ENCODE measurements around the gene KCTD20.
"Not testable (repeated sequence)": the region's sequence is repeated elsewhere in the genome, so short reads cannot be mapped to it uniquely, and the experiment has no call there.

The KCTD20 gene

GRCh38 chr6:36445621-36446020 is 2.8 kb downstream of the KCTD20 start:
- no peak for DNase-seq

GRCh38 chr6:36449173-36449572 is 6.4 kb downstream of the KCTD20 start:
- not testable (repeated sequence) for DNase-seq

GRCh38 chr6:36452897-36453296 is 10.1 kb downstream of the KCTD20 start:
- not testable (repeated sequence) for DNase-seq

DNA sequence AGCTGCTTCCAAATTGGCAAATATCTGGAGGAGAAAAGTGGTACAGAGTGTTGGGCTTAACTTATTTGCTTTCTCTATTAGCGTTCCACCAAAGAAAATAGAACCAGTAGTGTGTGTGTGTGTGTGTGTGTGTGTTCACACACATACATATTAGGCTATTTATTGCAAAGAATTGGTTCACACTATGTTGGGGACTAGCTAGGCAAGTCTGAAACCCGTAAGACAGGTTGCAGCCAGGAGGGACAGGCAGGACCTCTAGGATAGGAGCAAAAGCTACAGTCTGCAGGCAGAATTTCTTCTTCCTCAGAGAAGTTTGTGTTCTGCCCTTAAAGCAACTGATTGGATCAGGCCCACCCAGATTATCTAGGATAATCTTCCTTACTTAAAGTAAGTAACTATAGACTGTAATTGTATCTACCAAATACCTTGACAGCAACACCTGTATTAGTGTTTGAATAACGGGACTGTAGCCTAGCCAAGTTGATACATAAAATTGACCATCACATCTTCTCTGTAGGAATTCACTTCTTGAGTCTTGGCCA is 12.8 kb downstream of the KCTD20 start:
- DNase-seq: peak; percentile 71

- DNase-seq: no peak
These were observed 16.7 kb downstream of the KCTD20 start for GRCh38 chr6:36459501-36459900.

DNA sequence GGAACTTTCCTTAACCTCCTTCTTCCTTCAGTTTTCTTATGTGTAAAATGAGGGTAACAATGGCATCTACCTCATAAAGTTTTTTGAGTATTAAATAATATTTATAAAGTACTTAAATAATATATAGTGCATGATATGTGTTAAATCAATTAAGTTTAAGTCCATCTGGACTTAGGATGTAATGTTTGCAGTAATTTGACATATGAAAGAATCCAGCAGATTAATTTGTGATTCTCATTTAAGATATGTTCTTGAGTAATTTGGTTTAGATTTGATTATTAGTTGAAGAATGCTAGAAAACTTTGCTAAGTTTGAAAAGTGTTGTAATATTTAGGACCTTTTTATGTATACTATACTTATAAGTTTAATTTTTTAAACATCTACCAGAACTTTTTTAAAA is 18.1 kb downstream of the KCTD20 start:
- DNase-seq: no peak

DNA sequence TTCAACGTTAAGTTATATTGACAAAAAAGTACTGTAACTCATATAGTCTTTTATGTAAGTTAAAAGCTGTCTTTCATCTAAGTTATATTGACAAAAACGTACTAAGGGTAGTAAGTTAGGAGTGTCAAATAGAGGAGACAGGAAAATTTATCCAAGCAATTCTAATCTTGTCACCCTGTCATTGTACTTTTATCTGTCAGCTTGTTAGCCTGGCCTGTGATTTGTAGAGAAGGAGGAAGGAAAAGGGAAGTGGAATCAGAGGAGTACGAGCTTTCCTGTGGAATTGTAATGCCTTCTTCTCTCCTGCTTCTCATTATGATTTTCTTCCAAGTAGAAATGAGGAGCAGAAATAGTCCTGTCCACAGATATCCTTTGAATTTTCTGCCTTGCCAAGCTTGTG is 18.8 kb downstream of the KCTD20 start:
- DNase-seq: no peak

DNA sequence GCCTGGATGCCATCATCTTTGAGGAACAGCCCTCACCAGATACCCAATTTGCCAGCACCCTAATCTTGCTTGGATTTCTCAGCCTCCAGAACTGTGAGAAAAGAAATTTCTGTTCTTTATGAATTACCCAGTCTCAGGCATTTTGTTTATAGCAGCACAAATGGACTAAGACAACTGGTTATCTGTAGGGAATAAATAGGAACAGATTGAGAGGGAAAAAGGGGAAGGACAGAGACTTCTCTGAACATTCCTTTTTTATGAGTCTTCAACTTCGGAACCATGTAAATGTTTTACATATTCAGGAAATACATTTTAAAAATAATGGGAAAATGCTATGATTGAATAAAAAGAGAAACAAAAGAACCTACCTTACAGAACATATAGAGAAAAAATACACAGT is 20.9 kb downstream of the KCTD20 start:
- no peak for DNase-seq

GRCh38 chr6:36464233-36464632 is 21.4 kb downstream of the KCTD20 start:
- DNase-seq: no peak

GRCh38 chr6:36467625-36468024 is 24.8 kb downstream of the KCTD20 start:
- DNase-seq: no peak

DNA sequence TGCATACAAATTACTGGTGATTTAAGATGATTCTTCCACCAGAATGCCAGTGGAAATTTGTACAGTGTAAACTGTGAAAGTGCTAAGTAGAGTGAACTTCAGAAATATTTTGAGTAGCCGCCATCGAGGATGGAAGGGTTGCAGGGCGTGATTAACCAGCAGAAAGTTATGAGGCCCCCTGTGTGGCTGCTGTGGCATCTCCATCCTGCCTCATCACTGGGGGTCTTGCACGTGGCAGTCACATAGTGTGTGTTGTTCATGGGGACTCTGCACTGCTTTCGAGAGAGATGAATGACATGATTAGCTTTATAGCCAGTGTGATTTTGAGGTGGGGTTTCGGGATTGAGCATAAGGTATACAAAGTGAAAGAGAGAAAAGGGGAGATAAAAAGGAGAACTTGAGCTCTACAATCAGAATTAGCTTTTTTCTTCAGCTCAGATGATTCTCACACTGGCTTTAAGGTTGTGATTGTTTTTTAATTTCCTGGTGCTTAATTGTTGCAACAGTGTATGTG is 26.4 kb downstream of the KCTD20 start:
- peak; percentile 19 for DNase-seq

GRCh38 chr6:36469946-36470345 is 27.1 kb downstream of the KCTD20 start:
- peak; percentile 84 for DNase-seq

GRCh38 chr6:36478051-36478526 is 35.3 kb downstream of the KCTD20 start:
- DNase-seq: peak; percentile 47

- DNase-seq: peak; percentile 19
These were observed 36.5 kb downstream of the KCTD20 start for GRCh38 chr6:36479256-36479655.

GRCh38 chr6:36483326-36483725 is 40.5 kb downstream of the KCTD20 start:
- DNase-seq: not testable (repeated sequence)

DNA sequence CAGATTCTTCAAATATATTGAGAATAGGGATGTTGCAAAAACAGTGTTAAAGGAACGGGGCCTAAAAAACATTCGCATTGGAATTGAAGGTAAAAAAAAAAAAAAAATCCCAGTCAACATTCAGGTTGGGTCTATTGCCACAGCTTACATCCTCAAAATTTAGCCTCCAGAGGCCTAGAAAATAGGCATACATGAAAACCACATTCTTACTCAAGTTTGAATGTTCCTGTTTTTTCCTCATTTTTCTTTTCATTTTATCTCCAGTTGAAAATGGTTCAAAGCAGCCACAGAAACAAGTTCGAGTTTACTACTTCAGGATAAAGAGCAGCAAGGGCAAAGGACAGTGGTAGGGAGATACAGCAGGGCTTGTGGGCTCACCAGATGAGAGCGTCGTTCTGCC is 41.9 kb downstream of the KCTD20 start:
- no peak for DNase-seq

GRCh38 chr6:36487698-36488097 is 44.9 kb downstream of the KCTD20 start:
- no peak for DNase-seq

GRCh38 chr6:36488221-36488620 is 45.4 kb downstream of the KCTD20 start:
- DNase-seq: no peak

GRCh38 chr6:36489426-36489825 is 46.6 kb downstream of the KCTD20 start:
- DNase-seq: no peak

DNA sequence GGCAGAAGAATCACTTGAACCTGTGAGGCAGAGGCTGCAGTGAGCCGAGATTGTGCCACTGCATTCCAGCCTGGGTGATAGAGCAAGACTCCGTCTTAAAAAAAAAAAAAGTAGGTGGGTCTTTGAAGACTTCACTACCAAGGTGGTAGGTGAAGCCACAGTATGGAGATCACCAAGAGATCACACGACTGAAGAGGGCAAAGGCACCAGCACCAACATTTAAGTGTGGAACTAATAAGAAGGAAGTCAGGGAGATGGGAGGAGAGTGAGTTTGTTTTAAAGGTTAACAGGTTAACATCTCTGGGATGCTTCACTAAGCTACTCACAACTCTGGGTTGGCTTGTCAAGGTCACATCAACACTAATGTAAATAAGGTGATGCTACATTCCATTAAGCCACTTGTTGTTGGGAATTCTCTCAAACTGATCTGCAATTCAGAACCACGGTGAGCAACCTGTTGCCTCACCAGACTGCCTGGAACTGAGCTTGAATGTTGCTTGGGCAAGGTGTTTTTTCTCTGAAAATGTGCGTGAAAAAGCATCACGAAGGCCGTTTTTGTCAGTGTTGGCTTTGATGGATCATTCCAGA is 48.7 kb downstream of the KCTD20 start:
- DNase-seq: no peak

DNA sequence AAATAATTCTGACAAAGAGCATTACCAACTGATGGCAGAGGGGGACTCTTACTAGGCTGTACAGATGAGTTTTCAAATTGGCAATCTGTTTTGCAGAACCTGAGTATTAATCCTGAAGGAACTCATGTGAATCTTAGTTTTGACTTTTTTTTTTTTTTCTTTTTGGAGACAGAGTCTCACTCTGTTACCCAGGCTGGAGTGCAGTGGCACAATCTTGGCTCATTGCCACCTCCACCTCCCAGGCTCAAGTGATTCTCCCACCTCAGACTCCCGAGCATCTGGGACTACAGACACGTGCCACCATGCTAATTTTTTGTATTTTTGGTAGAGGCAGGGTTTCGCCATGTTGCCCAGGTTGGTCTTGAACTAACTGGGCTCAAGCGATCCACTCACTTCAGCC is 49.3 kb downstream of the KCTD20 start:
- no peak for DNase-seq

- no peak for DNase-seq
These were observed 49.8 kb downstream of the KCTD20 start for GRCh38 chr6:36492621-36493020.

GRCh38 chr6:36493319-36493718 is 50.5 kb downstream of the KCTD20 start:
- no peak for DNase-seq

DNA sequence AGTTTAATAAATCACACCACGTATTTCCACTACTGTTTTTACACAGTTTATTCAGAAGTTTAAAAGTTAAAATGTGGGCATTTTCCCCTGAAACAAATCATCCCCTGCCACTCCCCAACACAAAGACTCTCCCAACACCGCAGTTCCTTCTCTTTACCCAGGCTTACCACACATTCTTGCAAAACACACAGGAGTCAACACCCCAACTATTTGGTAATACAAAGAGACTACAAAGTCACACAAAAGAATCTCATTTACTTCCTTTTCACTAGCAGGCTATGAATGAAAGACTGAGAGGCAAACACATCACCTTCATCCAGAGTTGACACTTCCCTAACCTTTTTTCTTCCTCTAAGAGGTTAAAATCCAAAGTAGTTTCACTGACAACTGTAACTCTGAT is 51.1 kb downstream of the KCTD20 start:
- no peak for DNase-seq

- DNase-seq: no peak
These were observed 52.3 kb downstream of the KCTD20 start for GRCh38 chr6:36495086-36495485.

Measured in NCI-H82 (cell line).